Progenitor cell of endocrine pancreas (in vitro differentiated cells): Measurements from ENCODE around the gene CFAP47. TPM values are rescaled to one million over a fixed set of nuclear protein-coding genes. Genes with fewer than 3 reads are reported as not detected.
"Not testable (repeated sequence)": the region's sequence is repeated elsewhere in the genome, so short reads cannot be mapped to it uniquely, and the experiment has no call there.

Source experiments
- DNase-seq: peaks from one replicate; pipeline ENCODE4 v3.0.0; 2021; ENCODE audit warnings: low spot score; ENCODE audit not compliant: unreplicated experiment
- H3K27ac Mint-ChIP-seq: 2 replicates; pipeline ENCODE4 v1.8.0; 2021; ENCODE audit warnings: mild to moderate bottlenecking, moderate library complexity, mixed read lengths
- H3K27me3 Mint-ChIP-seq: 2 replicates; pipeline ENCODE4 v1.8.0; 2021; ENCODE audit warnings: mixed read lengths
- H3K36me3 Mint-ChIP-seq: 2 replicates; pipeline ENCODE4 v1.8.0; 2022; ENCODE audit warnings: mixed read lengths; ENCODE audit not compliant: insufficient read depth
- H3K4me1 Mint-ChIP-seq: 2 replicates; pipeline ENCODE4 v1.8.0; 2021; ENCODE audit warnings: low read depth, mixed read lengths
- H3K4me3 Mint-ChIP-seq: 2 replicates; pipeline ENCODE4 v1.8.0; 2021; ENCODE audit warnings: low read depth, mild to moderate bottlenecking, moderate library complexity, mixed read lengths
- H3K9me3 Mint-ChIP-seq: 2 replicates; pipeline ENCODE4 v1.8.0; 2021; ENCODE audit warnings: low read depth, mixed read lengths
- long read RNA-seq: library from polyadenylated mRNA; unstranded; transcript quantifications from one replicate; pipeline ENCODE4 v2.0.0, GENCODE V29; 2020
- total RNA-seq: library from RNA; stranded (reverse); gene quantifications from 2 replicates; pipeline ENCODE4 v1.2.1, GENCODE V29; 2021
- TF ChIP-seq, protein P1 (sequence below): fragments of 200-600 bp; sonication (generic); IDR thresholded peaks from one replicate; pipeline ENCODE4 v1.5.0; 2021; ENCODE audit warnings: antibody characterized with exemption, mild to moderate bottlenecking; ENCODE audit not compliant: unreplicated experiment

CFAP47 gene, protein sequence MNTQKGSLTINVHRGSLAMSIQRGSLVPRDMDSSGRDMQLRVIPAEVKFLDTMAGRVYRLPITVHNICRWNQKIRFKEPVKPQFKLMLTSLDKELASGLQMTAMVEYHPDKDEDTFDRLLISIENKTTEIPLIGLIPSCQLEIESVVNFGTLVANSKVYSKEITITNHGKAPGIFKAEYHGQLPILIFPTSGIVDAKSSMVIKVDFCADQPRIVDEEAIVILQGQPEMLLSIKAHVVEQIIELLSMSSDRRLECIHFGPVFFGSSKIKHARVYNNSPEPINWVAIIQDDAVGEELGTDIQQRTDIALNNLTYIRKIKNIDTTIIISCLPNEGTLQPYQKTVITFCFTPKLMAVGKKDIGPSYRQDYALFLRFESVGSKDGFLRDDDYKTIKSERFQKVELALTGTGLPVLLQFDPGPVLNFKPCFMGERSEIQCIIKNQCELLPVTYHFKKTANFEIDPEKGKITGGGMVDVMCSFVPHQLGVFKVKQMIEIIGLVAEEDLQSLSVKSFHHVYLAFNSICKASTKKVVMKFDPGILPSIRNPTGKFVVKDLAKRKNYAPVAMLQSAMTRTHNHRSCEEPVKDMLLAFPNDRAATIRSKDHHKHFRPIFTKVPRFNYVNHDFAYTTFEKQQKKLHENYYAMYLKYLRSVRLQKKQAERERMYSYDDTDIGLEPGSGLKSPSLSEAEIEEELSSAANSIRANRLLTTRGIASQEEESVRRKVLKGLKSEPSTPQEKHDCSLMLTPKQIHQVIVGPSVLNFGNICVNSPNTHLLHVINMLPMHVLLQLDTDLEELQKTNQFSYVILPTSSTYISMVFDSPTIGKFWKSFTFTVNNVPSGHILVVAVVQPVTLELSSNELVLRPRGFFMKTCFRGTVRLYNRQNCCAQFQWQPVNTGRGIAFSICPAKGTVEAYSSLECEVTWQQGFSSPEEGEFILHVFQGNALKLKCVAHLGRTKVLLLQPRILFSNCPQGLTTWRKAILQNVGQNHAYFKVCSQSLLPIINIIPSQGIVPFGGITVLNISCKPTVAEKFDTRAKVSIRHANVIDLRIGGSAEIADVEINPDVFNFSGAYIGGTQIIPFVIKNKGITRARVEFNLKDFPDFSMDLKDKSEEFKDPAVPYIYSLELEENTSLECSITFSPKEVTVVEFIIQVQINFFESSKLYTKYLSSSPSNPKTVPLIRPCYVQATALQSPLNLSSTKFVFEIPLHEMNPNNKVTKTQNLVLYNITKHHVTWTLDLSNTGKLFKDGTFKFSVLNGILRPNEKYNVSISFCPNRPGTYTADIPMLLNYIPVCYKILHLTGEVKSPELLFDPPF (N-terminal part only)
- total RNA-seq = 1.5 and 1.7 TPM in 2 replicates
- long read RNA-seq, partial matches to known transcripts = 0 of 1 reads
- long read RNA-seq, other reads (novel, unspliced or antisense) = 1 of 1 reads

DNA sequence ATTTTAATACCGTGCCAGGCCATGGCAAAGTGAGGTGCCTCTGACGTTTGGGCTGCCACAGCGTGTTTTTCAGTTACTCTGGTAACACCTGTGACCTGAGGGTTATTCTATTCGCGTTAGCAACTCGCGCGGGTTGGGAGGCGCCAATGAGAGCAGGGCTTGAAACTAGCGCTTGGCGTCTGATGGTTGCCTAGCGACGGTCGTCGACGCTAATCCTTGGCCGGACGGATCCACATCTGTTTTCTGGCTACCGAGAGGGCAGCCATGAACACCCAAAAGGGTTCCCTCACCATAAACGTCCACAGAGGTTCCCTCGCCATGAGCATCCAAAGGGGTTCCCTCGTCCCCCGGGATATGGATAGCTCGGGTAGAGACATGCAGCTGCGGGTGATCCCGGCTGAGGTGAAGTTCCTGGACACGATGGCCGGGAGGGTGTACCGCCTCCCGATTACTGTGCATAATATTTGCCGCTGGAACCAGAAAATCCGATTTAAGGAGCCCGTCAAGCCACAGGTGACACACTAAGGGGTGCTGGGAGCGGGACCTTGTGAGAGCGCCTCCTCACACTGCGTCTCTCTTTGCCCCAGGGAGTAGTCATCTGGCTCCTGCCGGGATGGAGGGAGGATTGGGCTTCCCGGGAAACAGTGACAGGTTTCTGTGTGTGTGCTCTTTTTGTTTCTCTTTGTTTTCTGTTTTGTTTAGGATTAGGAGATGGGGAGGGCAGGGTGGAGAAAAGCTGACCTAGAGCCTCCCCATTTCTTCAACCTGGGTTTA is at the start of gene CFAP47:
CFAP47 (plus strand) TSS at position 199 of the 774 bp plus-strand sequence; CDS start at position 265, 66 bp downstream.
- H3K9me3 Mint-ChIP-seq = peaks cover 13% of the 10 kb centered on the region

DNA sequence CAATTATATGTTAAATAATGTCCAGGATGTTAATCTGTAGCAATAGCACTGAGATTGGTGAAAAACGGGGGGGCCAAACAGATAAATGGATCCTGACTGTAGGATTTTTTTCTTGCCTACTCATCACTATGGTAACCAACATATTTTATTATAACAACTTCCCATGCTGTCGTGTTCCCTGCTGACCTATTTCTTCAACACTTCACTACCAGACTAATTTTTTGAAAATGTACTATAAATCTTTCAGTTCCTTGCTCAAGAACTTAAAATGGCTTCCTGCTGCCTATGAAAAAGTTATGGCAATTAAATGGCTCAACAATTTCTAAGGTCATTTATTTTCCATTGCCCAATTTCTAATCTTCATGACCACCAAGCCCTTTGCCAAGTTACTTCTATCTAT is 38.9 kb upstream of the CFAP47 start:
- Mint-ChIP-seq H3K36me3 (no peaks in the 10 kb centered on the region), H3K27me3 (no peaks in the 10 kb centered on the region), H3K4me3 (no peak overlapping the region), H3K27ac (no peak overlapping the region), H3K9me3 (peaks cover 9% of the 10 kb centered on the region), H3K4me1 (no peaks in the 10 kb centered on the region)
- TF ChIP-seq, protein P1, sequence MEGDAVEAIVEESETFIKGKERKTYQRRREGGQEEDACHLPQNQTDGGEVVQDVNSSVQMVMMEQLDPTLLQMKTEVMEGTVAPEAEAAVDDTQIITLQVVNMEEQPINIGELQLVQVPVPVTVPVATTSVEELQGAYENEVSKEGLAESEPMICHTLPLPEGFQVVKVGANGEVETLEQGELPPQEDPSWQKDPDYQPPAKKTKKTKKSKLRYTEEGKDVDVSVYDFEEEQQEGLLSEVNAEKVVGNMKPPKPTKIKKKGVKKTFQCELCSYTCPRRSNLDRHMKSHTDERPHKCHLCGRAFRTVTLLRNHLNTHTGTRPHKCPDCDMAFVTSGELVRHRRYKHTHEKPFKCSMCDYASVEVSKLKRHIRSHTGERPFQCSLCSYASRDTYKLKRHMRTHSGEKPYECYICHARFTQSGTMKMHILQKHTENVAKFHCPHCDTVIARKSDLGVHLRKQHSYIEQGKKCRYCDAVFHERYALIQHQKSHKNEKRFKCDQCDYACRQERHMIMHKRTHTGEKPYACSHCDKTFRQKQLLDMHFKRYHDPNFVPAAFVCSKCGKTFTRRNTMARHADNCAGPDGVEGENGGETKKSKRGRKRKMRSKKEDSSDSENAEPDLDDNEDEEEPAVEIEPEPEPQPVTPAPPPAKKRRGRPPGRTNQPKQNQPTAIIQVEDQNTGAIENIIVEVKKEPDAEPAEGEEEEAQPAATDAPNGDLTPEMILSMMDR = no peak
- DNase-seq = no peak

More for the DNA sequence above, at the start of gene CFAP47:
- H3K36me3 Mint-ChIP-seq = peaks cover under 1% of the 10 kb centered on the region
- H3K4me1 Mint-ChIP-seq = no peaks in the 10 kb centered on the region
- peak; percentile 12 for DNase-seq
- TF ChIP-seq, protein P1 = no peak
- peak within 1 kb of the TSS; percentile 76 for H3K4me3 Mint-ChIP-seq
- H3K27ac Mint-ChIP-seq = no peak within 1 kb of the TSS
- H3K27me3 Mint-ChIP-seq = no peaks in the 10 kb centered on the region

DNA sequence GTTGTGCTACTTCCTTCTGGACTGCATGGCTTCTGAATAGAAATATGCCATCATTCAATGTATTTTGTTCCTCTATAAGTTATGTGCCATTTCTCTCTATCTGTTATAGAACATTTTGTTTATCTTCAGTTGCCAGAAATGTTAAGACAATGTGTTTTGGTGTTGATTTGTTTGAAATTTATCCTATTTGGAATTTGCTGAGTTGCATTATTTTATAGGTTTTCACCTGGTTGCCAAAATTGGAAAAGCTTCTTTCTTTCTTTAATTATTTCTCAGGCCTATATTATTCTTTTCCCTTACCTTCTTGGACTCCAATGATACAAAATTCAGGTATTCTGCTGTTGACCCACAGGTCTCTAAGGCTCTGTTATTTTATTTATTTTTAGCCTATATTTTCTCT is 33.4 kb upstream of the CFAP47 start:
- Mint-ChIP-seq H3K4me3 (no peak overlapping the region), H3K36me3 (no peaks in the 10 kb centered on the region), H3K4me1 (no peaks in the 10 kb centered on the region), H3K27ac (no peak overlapping the region), H3K27me3 (no peaks in the 10 kb centered on the region), H3K9me3 (peaks cover 5% of the 10 kb centered on the region)
- no peak for DNase-seq
- TF ChIP-seq, protein P1 = no peak

DNA sequence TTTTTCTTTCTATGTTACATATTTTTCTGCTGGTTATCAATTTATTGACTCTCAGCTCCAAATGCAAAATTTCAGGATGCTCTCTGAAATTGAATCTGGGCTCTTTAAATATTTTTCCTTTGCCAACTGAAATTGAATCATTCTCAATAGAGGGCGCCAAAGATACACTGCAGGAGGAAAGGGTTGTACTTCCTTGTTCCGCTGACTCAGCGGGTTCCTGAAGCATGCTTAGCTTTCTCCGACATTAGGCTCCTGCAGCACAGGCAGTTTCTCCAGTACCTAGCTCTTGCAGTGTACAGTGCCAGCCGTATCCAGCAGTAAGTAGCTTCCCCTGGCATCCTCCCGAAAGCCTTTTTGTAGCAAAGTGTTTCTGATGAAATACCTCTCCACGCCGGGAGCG is 28.8 kb upstream of the CFAP47 start:
- Mint-ChIP-seq H3K27me3 (no peaks in the 10 kb centered on the region), H3K27ac (no peak overlapping the region), H3K4me3 (no peak overlapping the region), H3K4me1 (peaks cover 2% of the 10 kb centered on the region), H3K9me3 (peaks cover 9% of the 10 kb centered on the region), H3K36me3 (no peaks in the 10 kb centered on the region)
- no peak for DNase-seq
- TF ChIP-seq, protein P1 = peak; percentile 51

DNA sequence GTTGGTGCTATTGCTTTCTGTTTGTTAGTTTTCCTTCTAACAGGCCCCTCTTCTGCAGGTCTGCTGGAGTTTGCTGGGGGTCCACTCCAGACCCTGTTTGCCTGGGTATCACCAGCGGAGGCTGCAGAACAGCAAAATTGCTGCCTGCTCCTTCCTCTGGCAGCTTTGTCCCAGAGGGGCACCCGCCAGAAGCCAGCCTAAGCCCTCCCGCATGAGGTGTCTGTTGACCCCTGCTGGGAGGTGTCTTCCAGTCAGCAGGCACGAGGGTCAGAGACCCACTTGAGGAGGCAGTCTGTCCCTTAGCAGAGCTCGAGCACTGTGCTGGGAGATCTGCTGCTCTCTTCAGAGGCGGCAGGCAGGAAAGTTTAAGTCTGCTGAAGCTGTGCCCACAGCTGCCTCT is 67.3 kb downstream of the CFAP47 start:
- peaks cover 37% of the 10 kb centered on the region for H3K9me3 Mint-ChIP-seq
- not testable (repeated sequence) for H3K27me3 Mint-ChIP-seq, H3K4me3 Mint-ChIP-seq, DNase-seq, H3K27ac Mint-ChIP-seq, H3K4me1 Mint-ChIP-seq, H3K36me3 Mint-ChIP-seq
